Panc1 (cell line): ENCODE results near the gene ZBTB7A. TPM values are rescaled to one million over a fixed set of nuclear protein-coding genes. Genes with fewer than 3 reads are reported as not detected.

Experiments used
- ATAC-seq: fragments of 200-7000 bp; cut with Tn5 transposase; 2 replicates; pipeline ENCODE4 v1.9.1; 2020; ENCODE audit warnings: mild to moderate bottlenecking, moderate library complexity
- BruUV-seq: library from RNA; stranded (reverse); fragments of 400-500 nt; replicated peaks from 2 replicates; lab custom pipeline; 2021; lab: Mats Ljungman, UMichigan
- CTCF ChIA-PET: fragments of 300-600 bp; sonication (Branson Sonifier 250); formaldehyde crosslinking; loops from one replicate; lab custom pipeline; 2022; ENCODE audit warnings: antibody characterized with exemption; lab: Charles Lee
- POLR2A ChIA-PET: fragments of 300-600 bp; sonication (Branson Sonifier 250); formaldehyde crosslinking; loops from one replicate; lab custom pipeline; 2022; ENCODE audit warnings: antibody characterized with exemption; lab: Charles Lee
- DNase-seq: peaks from one replicate; pipeline ENCODE4 v3.0.0-alpha.2; 2010; ENCODE audit warnings: low read depth, low spot score
- H3K27ac ChIP-seq: 2 replicates; pipeline ENCODE4 v1.5.1; 2011; ENCODE audit warnings: mild to moderate bottlenecking, low read length, inconsistent platforms
- H3K27me3 ChIP-seq: fragments of 200-500 bp; sonication (Bioruptor generic); 2 replicates; pipeline ENCODE4 v1.6.0; 2014; ENCODE audit warnings: low read length, inconsistent platforms; ENCODE audit not compliant: control insufficient read depth, insufficient read depth
- H3K36me3 ChIP-seq: fragments of 200-500 bp; sonication (Bioruptor generic); 2 replicates; pipeline ENCODE4 v1.5.1; 2014; ENCODE audit warnings: inconsistent platforms, mild to moderate bottlenecking, low read length, moderate library complexity; ENCODE audit not compliant: control insufficient read depth, insufficient read depth
- H3K4me1 ChIP-seq: 2 replicates; pipeline ENCODE4 v1.5.1; 2011; ENCODE audit warnings: inconsistent platforms, mild to moderate bottlenecking, low read length, moderate library complexity; ENCODE audit not compliant: control insufficient read depth, insufficient read depth
- H3K4me3 ChIP-seq, 2 experiments: 2 replicates each; pipeline ENCODE4 v1.5.1; 2011 to 2012; ENCODE audit warnings: low read depth in 2 of 2, low read length in 2 of 2, mild to moderate bottlenecking in 2 of 2, inconsistent platforms in 1 of 2, moderate library complexity in 1 of 2
- H3K9me3 ChIP-seq: fragments of 200-500 bp; sonication (Bioruptor generic); 2 replicates; pipeline ENCODE4 v1.5.1; 2014; ENCODE audit warnings: low read depth, mild to moderate bottlenecking, inconsistent platforms, low read length, moderate library complexity; ENCODE audit not compliant: control insufficient read depth, insufficient read depth
- CTCF ChIP-seq: fragments of 450-650 bp; IDR thresholded peaks from 2 replicates; pipeline ENCODE4 v1.5.1; 2017; ENCODE audit warnings: mild to moderate bottlenecking
- POLR2AphosphoS5 ChIP-seq: IDR thresholded peaks from 2 replicates; pipeline ENCODE4 v1.6.1; 2012; ENCODE audit warnings: mild to moderate bottlenecking, low read depth, low read length, moderate library complexity
- REST ChIP-seq, 2 experiments: IDR thresholded peaks; 2 replicates each; pipeline ENCODE4 v1.6.1; 2011 to 2012; ENCODE audit warnings: low read depth in 2 of 2, control low read depth in 1 of 2, low read length in 1 of 2, mild to moderate bottlenecking in 1 of 2, moderate library complexity in 1 of 2; ENCODE audit not compliant: insufficient read depth in 1 of 2
- SIN3A ChIP-seq: IDR thresholded peaks from 2 replicates; pipeline ENCODE4 v1.6.1; 2012; ENCODE audit warnings: low read depth, mild to moderate bottlenecking, low read length, moderate library complexity, borderline replicate concordance; ENCODE audit not compliant: insufficient read depth
- TCF7L2 ChIP-seq: IDR thresholded peaks from 2 replicates; pipeline ENCODE4 v1.6.1; 2011; ENCODE audit warnings: mild to moderate bottlenecking, low read depth, low read length, inconsistent platforms
- in situ Hi-C: cut with HindIII; loops from 2 replicates; pipeline ENCODE4 v1.10.0; 2016; ENCODE audit warnings: low sequenced_read_pairs, low pct_unique_long_range_greater_than_20kb
- intact Hi-C: fragments of 100-400 bp; cut with micrococcal nuclease; formaldehyde crosslinking; loops from one replicate; pipeline ENCODE4 v1.10.0; 2022; ENCODE audit not compliant: unreplicated experiment
- total RNA-seq: library from RNA; stranded (reverse); gene quantifications from one replicate; pipeline ENCODE4 v1.2.1, GENCODE V29; 2021; ENCODE audit not compliant: unreplicated experiment

Gene ZBTB7A
- total RNA-seq, 1 experiment from 2014 or later, result 48.0 TPM

- in situ Hi-C loops (no loop called here), intact Hi-C loops (no loop called here)
- Histone ChIP-seq H3K4me1 (peaks cover 4% of the 10 kb centered on the region), H3K27me3 (no peaks in the 10 kb centered on the region), H3K27ac (no peak overlapping the region), H3K9me3 (no peaks in the 10 kb centered on the region), H3K4me3 (no peak overlapping the region), H3K36me3 (no peaks in the 10 kb centered on the region)
- TF ChIP-seq CTCF (no peak), TCF7L2 (no peak)
- ATAC-seq, result no peak
- ChIA-PET CTCF (interaction anchor here (0.5 kb wide), 1 partner anchor 264 kb away, joined by 3 read pairs; no protein-coding TSS in a partner anchor), POLR2A (interaction anchor here (0.6 kb wide), 1 partner anchor 96 kb away, joined by 3 read pairs; no protein-coding TSS in a partner anchor)
- DNase-seq, result no peak
- no TSS peak for BruUV-seq
These were observed 15.5 kb upstream of the ZBTB7A start for GRCh38 chr19:4082172-4082571.

GRCh38 chr19:4081441-4082129, 14.9 kb upstream of the ZBTB7A start:
- H3K4me3 ChIP-seq, result no peak overlapping the region
- intact Hi-C loops (no loop called here), in situ Hi-C loops (no loop called here)
- CTCF ChIA-PET, result interaction anchor here (0.5 kb wide), 1 partner anchor 264 kb away, joined by 3 read pairs; no protein-coding TSS in a partner anchor
- TF ChIP-seq TCF7L2 (no peak), CTCF (no peak), REST (IDR thresholded peaks at IDR 0.05; ENCODE audit: insufficient read depth in 1 of 2, low read depth in 2 of 2, low read length in 1 of 2) (no peak), SIN3A (no peak), POLR2AphosphoS5 (no peak)
- POLR2A ChIA-PET, result interaction anchor here (0.6 kb wide), 1 partner anchor 96 kb away, joined by 3 read pairs; no protein-coding TSS in a partner anchor
- peaks cover 4% of the 10 kb centered on the region for H3K4me1 ChIP-seq
- H3K36me3 ChIP-seq, result no peaks in the 10 kb centered on the region
- no peaks in the 10 kb centered on the region for H3K9me3 ChIP-seq
- ATAC-seq, result no peak
- no TSS peak for BruUV-seq
- DNase-seq, result no peak
- no peaks in the 10 kb centered on the region for H3K27me3 ChIP-seq
- no peak overlapping the region for H3K27ac ChIP-seq
